MM.1S (cell line): ENCODE results near the gene CNMD.

ENCODE experiments used
- DNase-seq: peaks from one replicate; pipeline ENCODE4 v3.0.0-alpha.2; 2015
- H2AFZ ChIP-seq: fragments of 300-600 bp; sonication (generic); 2 replicates; pipeline ENCODE4 v1.6.0; 2016; ENCODE audit warnings: antibody characterized with exemption, low read length
- H3F3A ChIP-seq: fragments of 300-600 bp; sonication (generic); 2 replicates; pipeline ENCODE4 v1.6.1; 2016; ENCODE audit warnings: mild to moderate bottlenecking, antibody characterized with exemption, low read length, moderate library complexity, mixed read lengths; ENCODE audit not compliant: insufficient read depth
- H3K27ac ChIP-seq: fragments of 300-600 bp; sonication (generic); 2 replicates; pipeline ENCODE4 v1.5.1; 2016; ENCODE audit warnings: mild to moderate bottlenecking, low read length
- H3K27me3 ChIP-seq: fragments of 300-600 bp; sonication (generic); replicated peaks from 2 replicates; pipeline ENCODE4 v1.6.0; 2016; ENCODE audit warnings: low read length; ENCODE audit not compliant: insufficient read depth
- H3K36me3 ChIP-seq: fragments of 300-600 bp; sonication (generic); replicated peaks from 2 replicates; pipeline ENCODE4 v1.6.1; 2016; ENCODE audit warnings: mild to moderate bottlenecking, low read length, mixed read lengths; ENCODE audit not compliant: insufficient read depth
- H3K4me1 ChIP-seq: fragments of 300-600 bp; sonication (generic); 2 replicates; pipeline ENCODE4 v1.6.1; 2016; ENCODE audit warnings: low read length, mixed read lengths
- H3K4me2 ChIP-seq: fragments of 300-600 bp; sonication (generic); 2 replicates; pipeline ENCODE4 v1.6.0; 2016; ENCODE audit warnings: low read depth, low read length
- H3K4me3 ChIP-seq: fragments of 300-600 bp; sonication (generic); 2 replicates; pipeline ENCODE4 v1.5.1; 2016; ENCODE audit warnings: low read length, mixed read lengths
- H3K79me2 ChIP-seq: fragments of 300-600 bp; sonication (generic); 2 replicates; pipeline ENCODE4 v1.6.1; 2016; ENCODE audit warnings: mixed run types, low read length, mixed read lengths
- H3K9ac ChIP-seq: fragments of 300-600 bp; sonication (generic); 2 replicates; pipeline ENCODE4 v1.6.1; 2016; ENCODE audit warnings: low read length, mixed read lengths
- H3K9me2 ChIP-seq: fragments of 300-600 bp; sonication (generic); replicated peaks from 2 replicates; pipeline ENCODE4 v1.6.1; 2016; ENCODE audit warnings: mild to moderate bottlenecking, low read length, mixed read lengths; ENCODE audit not compliant: insufficient read depth
- H3K9me3 ChIP-seq: fragments of 300-600 bp; sonication (generic); replicated peaks from 2 replicates; pipeline ENCODE4 v1.6.1; 2016; ENCODE audit warnings: mild to moderate bottlenecking, low read length, mixed read lengths; ENCODE audit not compliant: insufficient read depth
- H4K20me1 ChIP-seq: fragments of 300-600 bp; sonication (generic); 2 replicates; pipeline ENCODE4 v1.6.1; 2016; ENCODE audit warnings: mild to moderate bottlenecking, low read length, moderate library complexity, mixed read lengths; ENCODE audit not compliant: insufficient read depth
- EZH2 ChIP-seq: fragments of 300-600 bp; sonication (generic); optimal IDR thresholded peaks from 2 replicates; pipeline ENCODE3; 2017; ENCODE audit warnings: low read depth, mild to moderate bottlenecking, antibody characterized with exemption, low read length, mixed read lengths
- EZH2phosphoT487 ChIP-seq: fragments of 300-600 bp; sonication (generic); IDR thresholded peaks from 2 replicates; pipeline ENCODE4 v1.6.1; 2018; ENCODE audit warnings: antibody characterized with exemption, low read length
- TF ChIP-seq, protein P1 (sequence below): fragments of 300-600 bp; sonication (generic); IDR thresholded peaks from 2 replicates; pipeline ENCODE4 v1.5.1; 2016; ENCODE audit warnings: antibody characterized with exemption, low read length, mixed read lengths

CNMD gene

DNA sequence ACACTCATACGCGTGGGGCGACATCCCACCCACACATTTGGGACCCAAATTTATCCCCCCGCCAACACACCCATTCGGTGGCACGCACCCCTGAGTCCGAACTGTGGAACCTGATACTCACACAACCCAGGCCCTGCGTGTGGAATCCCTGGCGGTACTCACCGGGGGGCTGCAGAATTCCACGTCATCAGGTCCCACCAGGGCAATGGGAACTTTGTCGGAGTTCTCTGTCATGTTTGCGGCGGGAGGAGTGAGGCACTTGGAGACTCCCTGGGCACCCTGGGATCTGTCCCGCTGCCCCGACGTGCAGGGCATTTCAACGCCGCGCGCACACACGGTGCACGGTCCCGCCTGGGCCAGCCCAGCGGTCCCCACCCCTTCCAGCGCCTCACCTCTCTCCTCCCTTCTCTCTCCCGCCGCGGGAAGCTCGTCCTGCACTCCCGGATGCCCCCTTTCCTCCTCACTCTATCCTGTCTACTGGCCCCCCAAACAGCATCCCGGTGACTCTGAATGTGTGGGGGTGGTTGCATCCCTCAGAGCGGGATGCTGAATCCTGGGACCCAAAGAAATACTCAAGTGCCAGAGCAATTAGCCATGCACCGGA lies at the start of gene CNMD:
CNMD (minus strand) TSS at position 353 of the 604 bp plus-strand sequence; CDS start at position 234, 119 bp downstream.
- H3K27ac ChIP-seq = no peak within 1 kb of the TSS
- peak within 1 kb of the TSS; percentile 63 for H2AFZ ChIP-seq
- TF ChIP-seq, protein P1, sequence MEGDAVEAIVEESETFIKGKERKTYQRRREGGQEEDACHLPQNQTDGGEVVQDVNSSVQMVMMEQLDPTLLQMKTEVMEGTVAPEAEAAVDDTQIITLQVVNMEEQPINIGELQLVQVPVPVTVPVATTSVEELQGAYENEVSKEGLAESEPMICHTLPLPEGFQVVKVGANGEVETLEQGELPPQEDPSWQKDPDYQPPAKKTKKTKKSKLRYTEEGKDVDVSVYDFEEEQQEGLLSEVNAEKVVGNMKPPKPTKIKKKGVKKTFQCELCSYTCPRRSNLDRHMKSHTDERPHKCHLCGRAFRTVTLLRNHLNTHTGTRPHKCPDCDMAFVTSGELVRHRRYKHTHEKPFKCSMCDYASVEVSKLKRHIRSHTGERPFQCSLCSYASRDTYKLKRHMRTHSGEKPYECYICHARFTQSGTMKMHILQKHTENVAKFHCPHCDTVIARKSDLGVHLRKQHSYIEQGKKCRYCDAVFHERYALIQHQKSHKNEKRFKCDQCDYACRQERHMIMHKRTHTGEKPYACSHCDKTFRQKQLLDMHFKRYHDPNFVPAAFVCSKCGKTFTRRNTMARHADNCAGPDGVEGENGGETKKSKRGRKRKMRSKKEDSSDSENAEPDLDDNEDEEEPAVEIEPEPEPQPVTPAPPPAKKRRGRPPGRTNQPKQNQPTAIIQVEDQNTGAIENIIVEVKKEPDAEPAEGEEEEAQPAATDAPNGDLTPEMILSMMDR = no peak
- TF ChIP-seq EZH2 (no peak), EZH2phosphoT487 (no peak)
- peak within 1 kb of the TSS; percentile 68 for H3K4me2 ChIP-seq
- H3K79me2 ChIP-seq = no peaks in the 10 kb centered on the region
- peak within 1 kb of the TSS; percentile 40; the same call in 1 of the 2 replicates for H3K9ac ChIP-seq
- H3K36me3 ChIP-seq = no peaks in the 10 kb centered on the region
- no peaks in the 10 kb centered on the region for H3K4me1 ChIP-seq
- DNase-seq = no peak
- H3K4me3 ChIP-seq = peak within 1 kb of the TSS; percentile 50; the same call in 1 of the 2 replicates
- H3K27me3 ChIP-seq = no peaks in the 10 kb centered on the region
- no peaks in the 10 kb centered on the region for H3K9me2 ChIP-seq
- no peaks in the 10 kb centered on the region for H3F3A ChIP-seq
- H4K20me1 ChIP-seq = no peaks in the 10 kb centered on the region
- no peaks in the 10 kb centered on the region for H3K9me3 ChIP-seq

- Histone ChIP-seq H3K36me3 (no peaks in the 10 kb centered on the region), H3K9me2 (no peaks in the 10 kb centered on the region), H3F3A (no peaks in the 10 kb centered on the region), H4K20me1 (no peaks in the 10 kb centered on the region), H3K4me1 (no peaks in the 10 kb centered on the region), H3K9ac (no peak overlapping the region), H3K4me2 (no peak overlapping the region), H3K79me2 (no peaks in the 10 kb centered on the region), H3K27me3 (no peaks in the 10 kb centered on the region), H2AFZ (no peak overlapping the region), H3K27ac (no peak overlapping the region), H3K9me3 (no peaks in the 10 kb centered on the region), H3K4me3 (no peak overlapping the region)
- TF ChIP-seq EZH2phosphoT487 (no peak), EZH2 (no peak)
- TF ChIP-seq, protein P1 = no peak
- no peak for DNase-seq
Observed at GRCh38 chr13:52788011-52788410, 48.4 kb upstream of the CNMD start.

GRCh38 chr13:52787235-52787634 lies 47.6 kb upstream of the CNMD start:
- Histone ChIP-seq H3K9me2 (no peaks in the 10 kb centered on the region), H4K20me1 (no peaks in the 10 kb centered on the region), H3K9ac (no peak overlapping the region), H2AFZ (no peak overlapping the region), H3K27ac (no peak overlapping the region), H3K27me3 (no peaks in the 10 kb centered on the region), H3K36me3 (no peaks in the 10 kb centered on the region), H3K4me2 (no peak overlapping the region), H3K4me3 (no peak overlapping the region), H3K4me1 (no peaks in the 10 kb centered on the region), H3K9me3 (no peaks in the 10 kb centered on the region), H3F3A (no peaks in the 10 kb centered on the region), H3K79me2 (no peaks in the 10 kb centered on the region)
- TF ChIP-seq EZH2 (no peak), EZH2phosphoT487 (no peak)
- TF ChIP-seq, protein P1 = no peak
- DNase-seq = no peak
